NCI-H1436 (cell line): ENCODE data around the gene RPL3.
A peak's percentile ranks its signal among the peaks of the same experiment; 100 is the strongest.
"Not testable (repeated sequence)": the region's sequence is repeated elsewhere in the genome, so short reads cannot be mapped to it uniquely, and the experiment has no call there.

Source experiments
- DNase-seq: peaks from one replicate; lab custom pipeline; 2025; lab: John Stamatoyannopoulos, UW

RPL3 gene

DNA sequence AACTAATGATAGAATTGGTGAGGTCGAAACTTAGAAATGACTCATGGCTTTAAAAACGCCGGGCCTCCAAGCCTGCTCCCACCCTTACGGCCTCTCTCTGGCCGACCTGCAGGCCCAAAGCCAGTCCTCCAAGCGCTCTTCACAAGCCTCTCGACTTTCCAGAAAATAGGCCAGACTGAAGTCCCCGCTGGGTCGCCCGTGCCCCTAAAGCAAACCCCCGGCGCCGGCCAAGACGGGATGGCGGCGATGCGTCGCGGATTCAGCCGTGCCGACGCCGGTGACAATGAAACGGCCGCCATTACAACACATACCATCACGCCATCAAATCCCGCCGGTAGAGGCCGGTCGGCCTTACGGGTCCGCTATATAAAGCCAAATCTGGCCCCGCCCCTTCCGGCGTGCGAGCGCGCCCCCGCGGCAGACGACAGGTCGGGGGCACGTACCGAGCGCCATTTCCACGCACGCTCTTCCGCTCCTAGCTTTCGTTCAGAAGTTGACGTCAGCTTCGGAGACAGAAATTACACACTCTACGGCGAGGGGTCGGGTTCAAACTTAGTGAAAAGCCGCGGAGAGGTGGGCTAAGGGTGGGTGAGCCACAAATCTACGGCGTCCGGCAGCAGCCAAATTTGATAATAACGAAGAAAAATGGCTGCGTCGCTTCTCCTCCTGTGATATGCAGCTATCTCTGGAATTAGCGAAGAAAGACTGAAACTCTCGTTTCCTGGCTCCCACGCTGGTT lies at the start of gene RPL3:
Gene RPL3, minus strand, starts transcription at position 340 of the 739 bp plus-strand sequence. Its CDS starts 26 bp downstream, at position 314.
- DNase-seq: peak; percentile 97

DNA sequence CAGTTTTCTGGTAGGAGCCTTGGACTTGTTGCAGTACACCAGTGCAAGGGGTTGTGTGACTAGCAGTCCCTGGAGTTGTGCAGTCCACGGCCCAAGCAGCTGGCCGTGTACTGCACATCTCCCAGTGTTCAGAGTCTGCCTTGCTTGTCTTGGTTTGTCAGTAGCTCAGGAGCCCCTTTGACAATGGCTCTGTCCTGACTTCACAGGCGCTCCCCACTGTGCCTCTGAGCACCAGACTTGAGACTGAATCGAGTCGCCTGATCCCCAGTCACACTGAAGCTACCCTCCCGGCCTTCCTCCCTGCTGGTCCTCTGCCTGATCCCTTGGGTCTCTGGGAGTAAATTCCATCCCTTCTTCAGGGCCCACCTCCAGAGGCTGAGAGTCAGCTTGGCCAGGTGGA lies 49.8 kb upstream of the RPL3 start:
- no peak for DNase-seq

DNA sequence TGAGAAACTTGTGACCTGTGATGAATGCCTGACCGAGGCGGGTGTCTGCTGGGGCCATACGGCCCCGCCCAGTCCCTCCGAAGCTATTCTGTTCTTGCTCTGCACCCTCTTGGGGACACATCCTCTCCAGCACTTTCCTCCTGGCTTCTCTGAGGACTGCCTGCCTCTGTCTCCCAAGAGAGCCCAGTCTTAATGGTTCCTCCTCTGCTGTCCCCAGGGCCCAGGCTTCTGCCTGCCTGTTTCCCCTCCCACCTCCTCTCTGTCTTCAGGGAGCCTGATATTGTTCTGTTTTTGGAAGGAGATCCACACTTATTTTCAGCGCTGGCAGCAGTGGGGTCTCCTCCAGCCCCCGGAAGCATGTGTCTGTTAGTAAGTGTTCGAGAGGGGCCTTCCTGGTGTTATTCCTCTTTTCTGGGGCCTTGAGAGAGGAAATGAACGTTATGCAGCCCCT lies 49.1 kb upstream of the RPL3 start:
- no peak for DNase-seq

DNA sequence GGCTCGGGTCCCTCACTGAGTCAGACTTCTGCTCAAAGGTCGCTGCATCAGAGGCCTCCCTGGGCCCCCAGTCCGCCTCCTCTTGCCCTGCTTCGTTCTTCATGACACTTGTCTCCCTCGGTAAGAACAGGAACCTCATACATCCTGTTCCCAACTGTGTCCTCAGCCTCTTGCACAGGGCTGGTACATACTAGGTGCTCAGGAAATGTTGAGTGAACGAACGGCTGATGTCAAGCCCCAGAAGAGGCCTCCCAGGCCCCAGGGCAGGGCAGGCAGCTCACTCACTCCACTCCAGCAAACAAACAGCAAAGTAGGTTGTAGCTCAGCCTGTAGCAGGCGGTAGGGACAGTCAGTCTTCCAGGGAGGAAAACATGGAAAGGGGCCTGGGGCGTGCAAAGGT lies 47.6 kb upstream of the RPL3 start:
- no peak for DNase-seq

DNA sequence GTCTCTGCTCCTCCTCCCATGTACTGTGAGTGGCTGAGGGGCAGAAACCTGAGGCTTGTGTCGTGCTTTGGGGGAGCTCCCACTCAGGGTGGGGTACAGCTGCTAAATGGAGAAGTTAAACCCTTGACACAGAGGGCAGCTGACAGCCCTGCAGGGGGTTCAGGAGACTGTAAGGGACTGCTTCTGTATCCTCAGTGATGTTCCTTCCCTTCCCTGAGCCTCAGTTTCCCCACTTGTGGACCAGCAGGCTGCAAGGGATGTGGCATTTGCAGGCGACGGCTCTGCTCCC lies 46.0 kb upstream of the RPL3 start:
- DNase-seq: no peak

DNA sequence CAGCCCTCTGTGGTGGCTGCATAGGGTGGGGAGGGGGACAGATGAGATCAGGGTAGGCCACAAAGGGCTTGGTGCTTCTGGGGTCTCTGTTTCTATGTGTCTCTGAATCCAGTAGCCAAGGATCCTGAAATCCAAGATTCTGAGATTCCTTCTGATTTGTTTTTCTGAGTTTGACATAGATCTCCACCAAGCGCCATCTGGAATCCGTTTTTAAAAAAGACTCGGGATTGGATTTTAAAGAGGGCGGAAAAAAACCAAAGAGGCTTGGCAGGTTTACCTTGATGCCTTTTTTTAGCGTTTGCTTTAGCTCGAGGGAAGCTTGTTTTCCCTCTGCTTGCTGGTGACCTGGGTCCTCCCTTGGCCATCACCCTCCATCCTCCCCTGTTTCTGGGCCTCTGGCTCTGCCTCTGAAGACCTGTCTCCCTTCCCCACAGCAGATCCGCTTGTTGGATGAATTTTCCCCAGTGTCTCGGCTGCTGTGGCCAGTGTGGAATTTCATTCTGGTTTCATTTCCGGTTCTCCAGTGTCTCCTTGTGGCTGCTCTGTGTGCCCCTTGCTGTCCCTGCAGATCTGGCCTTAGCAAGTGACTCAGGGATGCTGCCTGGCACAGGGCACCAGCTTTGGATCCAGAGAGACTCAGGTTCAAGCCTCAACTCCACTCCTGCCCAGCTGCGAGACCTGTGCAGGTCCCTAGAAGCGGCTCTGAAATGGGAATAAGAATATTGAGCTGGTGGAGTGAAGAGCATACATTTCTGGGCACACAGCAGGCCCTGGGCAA lies 45.5 kb upstream of the RPL3 start:
- DNase-seq: no peak

DNA sequence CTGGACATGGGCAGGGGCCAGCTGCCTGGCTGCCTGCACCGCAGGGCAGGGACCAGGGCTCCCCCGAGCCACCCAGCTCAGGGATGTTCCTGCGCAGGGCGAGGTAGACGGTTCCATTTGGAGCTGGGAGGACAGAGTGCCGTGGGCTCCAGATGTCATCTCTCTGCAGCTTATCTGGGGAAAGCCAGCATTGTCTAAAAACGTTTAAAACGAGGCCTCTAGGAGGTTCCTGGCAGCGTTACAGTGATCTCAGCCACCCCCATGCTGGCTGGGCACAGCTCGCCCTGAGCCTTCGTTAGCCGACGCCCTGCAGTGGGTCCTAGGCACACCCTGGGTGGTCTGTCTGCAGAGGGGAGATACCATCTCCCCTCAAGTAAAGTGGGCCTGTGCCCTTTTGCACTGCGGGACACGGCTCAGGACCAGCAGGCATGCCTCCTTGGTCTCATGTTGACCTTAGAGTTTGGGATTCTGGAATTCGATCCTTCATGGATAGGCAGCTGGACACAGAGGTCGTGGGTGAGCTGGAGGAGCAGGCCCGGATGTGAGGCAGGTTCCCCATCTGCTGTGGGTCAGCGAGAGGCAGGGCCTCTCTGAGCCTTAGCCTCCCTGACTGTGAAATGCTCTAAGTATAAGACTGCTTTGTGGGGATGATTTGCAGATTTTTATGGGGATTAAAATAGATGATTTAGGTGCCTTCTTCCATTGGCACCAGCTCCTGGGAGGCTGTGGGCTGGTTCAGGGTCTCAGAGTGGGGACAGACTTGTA lies 44.5 kb upstream of the RPL3 start:
- DNase-seq: no peak

DNA sequence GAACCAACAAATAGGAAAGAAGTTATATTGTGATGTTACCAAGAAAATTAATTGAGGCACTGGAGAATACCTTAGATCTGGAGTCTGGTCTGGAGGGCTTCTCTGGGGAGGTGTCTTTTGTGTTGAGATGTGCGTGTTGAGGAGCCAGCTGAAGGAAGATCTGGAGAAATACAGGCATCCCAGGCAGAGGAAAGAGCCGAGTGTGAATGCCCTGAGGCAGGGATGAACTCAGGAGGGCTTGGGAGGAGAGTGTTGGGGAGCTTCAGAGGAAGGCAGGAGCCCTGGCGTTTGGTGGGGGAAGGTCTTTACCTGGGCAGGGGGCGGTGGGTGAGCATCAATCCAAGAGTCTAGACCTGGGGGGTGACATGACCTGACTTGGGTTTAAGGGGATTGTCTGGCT lies 43.5 kb upstream of the RPL3 start:
- DNase-seq: no peak

DNA sequence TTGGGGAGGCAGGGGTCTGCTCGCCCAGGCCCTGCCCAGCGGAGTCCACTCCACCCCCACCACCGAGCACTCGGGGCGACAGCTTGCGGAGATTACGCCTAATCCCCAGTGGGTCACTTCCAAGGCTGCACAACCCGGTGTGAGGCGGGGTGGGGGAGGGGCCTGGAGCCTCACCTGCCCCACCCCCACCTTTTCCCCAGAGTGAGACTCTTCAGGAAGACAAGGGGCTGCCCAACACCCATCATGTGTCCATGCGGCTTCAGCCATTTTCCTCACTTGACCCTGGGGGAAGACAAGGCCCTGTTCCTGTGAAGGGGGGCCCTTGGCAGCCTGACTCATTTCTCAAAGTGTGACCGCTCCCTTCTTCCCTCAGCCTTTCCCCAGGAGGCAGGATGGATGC lies 42.8 kb upstream of the RPL3 start:
- DNase-seq: no peak

DNA sequence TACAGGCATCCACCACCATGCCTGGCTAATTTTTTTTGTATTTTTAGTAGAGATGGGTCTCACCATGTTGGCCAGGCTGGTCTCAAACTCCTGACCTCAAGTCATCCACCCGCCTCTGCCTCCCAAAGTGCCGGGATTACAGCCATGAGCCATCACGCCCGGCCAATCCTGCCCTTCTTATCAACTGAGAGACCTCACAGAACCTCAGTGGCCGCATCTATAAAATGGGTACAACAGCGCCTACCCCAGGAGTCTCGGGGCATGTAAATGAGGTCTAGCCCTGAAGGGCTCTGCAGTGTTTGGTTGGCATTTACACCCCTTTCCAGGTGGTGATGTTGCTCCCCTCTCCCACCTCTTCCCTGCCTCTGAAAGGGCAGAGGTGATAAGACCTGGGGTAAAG lies 42.1 kb upstream of the RPL3 start:
- no peak for DNase-seq

DNA sequence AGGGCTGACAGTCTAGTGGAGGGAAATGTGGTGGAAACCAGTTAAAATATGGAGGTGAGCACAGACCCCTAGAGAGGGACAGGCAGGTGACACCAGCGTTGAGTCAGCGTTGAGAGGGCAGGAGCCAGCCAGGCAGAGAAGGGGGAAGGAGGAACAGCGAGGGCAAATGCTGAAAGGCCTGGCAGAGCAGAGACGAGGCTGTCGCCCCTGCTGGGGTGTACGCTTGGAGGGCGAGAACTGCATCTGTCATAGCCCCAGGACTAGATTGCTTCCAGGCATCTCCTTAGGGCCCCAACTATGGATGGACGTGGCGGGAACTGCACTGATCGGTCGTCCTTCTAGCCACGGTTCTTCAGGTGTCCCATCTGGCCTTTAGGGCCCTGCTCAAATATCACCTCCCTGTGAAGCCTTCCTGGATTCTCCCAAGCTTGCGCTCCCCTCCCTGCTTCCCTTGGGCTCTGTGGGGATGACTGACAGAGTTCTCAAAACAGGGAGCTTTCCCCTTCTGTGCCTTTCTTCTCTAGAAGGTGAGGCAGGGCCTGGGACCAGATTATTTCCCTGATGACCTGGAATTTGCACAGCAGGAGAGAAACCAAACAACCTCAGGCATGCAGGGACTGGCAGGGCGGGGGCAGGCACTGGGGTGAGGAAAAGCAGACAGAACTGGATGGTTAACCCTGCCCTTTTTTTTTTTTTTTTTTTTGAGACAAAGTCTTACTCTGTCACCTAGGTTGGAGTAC lies 41.4 kb upstream of the RPL3 start:
- no peak for DNase-seq

DNA sequence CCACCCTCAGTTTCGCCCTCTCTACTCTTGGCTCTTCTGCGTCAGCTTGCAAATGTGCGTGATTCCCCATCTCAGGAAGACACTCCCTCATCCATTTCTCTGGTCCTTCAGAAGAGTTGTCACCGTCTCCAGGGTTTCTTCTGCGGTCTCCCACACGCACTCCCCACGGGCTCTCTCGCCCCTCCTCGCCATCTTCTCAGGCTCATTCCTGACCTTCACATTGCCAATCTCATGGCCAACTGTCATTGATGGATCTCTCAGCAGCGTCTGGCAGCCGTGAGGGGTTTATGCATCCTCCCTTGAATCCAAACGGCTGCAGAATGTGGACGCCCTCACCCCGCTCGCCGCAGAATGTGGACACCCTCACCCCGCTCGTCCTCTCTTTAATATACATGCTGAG lies 40.8 kb upstream of the RPL3 start:
- no peak for DNase-seq

DNA sequence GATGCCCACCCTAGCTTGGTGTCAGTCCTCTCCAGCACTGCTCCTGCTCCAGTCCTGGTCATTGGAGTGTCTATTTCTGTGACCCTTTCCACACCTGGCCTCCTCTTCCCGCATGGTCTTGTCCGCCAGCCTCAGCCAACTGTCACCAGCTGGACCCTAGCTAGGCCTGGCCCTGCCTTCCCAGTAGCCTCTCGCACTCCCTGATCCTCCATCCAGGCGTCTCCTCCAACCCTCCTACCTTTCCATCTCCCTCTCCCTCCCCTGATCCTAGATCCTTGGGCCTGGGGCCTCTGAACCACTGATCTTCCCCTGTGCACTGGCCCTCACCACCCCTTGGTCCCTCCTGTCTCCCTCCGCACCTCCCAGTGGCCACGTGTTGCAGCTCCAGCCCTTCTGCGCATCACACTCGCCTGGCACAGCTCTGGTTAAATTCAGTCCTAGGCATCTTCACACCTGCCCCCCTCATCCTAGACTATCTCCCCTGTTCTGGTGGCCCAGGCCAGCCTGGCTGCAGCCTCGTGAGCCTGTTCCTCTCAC lies 40.3 kb upstream of the RPL3 start:
- no peak for DNase-seq

DNA sequence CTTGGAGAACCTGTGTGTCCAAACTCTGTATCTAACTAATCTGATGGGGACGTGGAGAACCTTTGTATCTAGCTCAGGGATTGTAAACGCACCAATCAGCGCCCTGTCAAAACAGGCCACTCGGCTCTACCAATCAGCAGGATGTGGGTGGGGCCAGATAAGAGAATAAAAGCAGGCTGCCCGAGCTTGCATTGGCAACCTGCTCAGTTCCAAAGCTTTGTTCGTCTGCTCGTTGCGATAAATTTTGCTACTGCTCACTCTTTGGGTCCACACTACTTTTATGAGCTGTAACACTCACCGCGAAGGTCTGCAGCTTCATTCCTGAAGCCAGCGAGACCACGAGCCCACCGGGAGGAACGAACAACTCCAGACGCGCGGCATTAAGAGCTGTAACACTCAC lies 38.8 kb upstream of the RPL3 start:
- not testable (repeated sequence) for DNase-seq

DNA sequence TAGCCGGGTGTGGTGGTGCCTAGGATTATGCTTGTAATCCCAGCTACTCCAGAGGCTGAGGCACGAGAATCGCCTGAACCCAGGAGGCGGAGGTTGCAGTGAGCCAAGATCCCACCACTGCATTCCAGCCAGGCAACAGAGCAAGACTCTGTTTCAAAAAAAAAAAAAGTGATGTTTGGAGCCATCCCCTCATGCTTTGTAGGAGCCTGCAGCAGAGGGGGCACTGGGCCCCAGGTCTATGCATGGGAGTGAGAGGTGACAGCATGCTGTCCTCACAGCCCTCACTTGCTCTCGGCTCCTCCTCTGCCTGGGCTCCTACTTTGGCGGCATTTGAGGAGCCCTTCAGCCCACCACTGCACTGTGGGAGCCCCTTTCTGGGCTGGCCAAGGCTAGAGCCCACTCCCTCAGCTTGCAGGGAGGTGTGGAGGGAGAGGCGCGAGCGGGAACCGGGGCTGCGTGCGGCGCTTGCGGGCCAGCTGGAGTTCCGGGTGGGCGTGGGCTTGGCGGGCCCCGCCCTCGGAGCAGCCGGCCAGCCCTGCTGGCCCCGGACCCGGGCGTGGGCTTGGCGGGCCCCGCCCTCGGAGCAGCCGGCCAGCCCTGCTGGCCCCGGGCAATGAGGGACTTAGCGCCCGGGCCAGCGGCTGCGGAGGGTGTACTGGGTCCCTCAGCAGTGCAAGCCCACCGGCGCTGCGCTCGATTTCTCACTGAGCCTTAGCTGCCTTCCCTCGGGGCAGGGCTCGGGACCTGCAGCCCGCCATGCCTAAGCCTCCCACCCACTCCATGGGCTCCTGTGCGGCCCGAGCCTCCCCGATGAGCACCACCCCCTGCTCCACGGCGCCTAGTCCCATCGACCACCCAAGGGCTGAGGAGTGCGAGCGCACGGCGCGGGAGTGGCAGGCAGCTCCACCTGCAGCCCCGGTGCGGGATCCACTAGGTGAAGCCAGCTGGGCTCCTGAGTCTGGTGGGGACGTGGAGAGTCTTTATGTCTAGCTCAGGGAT lies 38.0 kb upstream of the RPL3 start:
- DNase-seq: not testable (repeated sequence)

DNA sequence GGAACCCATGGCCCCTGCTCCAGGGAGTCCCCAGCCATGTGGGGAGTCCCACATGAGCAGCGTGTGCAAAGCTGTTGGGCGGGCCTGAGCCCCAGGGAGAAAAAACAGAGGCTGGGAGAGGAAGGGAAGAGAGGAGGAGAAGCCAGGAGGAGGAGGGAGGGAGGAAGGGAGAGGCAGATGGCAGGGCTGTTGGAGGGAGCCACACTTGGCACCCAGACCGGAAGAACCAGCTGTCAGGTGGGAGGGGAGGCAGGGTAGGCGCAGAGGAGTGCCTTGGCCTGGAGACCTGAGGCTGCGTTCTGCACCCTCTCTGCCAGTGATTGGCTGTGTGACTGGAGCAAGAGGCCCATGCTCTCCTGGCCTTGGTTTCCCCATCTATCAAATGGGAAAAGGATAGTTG lies 37.0 kb upstream of the RPL3 start:
- DNase-seq: no peak

DNA sequence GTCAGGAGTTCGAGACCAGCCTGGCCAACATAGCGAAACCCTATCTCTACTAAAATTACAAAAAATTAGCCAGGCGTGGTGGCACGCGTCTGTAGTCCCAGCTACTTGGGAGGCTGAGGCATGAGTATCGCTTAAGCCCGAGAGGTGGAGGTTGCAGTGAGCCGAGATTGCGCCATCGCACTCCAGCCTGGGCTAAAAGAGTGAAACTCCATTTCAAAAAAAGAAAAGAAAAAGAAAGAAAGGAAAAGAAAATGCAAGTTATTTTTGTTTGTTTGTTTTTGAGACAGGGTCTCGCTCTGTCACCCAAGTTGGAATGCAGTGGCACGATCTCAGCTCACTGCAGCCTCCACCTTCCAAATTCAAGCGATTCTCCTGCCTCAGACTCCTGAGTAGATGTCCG lies 36.4 kb upstream of the RPL3 start:
- DNase-seq: not testable (repeated sequence)

DNA sequence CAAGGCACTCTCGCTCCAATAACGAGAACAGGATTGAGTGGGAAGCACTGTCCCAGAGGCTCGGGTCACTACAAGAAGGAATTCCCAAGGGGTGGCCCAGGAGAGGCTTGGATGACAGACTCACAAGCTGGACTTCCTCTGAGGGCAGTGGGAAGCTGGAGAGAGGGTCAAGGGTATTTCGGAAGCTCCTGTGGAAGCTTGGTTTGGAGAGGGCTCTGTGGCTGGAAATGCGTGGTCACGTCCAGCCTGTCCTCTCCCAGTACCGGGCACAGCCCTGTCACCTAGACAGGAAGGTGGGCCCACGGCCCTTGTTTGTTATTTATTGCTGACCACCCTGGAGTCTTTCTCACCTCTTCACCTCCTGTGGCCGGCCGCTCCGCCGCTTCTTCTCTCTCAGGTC lies 35.7 kb upstream of the RPL3 start:
- no peak for DNase-seq

DNA sequence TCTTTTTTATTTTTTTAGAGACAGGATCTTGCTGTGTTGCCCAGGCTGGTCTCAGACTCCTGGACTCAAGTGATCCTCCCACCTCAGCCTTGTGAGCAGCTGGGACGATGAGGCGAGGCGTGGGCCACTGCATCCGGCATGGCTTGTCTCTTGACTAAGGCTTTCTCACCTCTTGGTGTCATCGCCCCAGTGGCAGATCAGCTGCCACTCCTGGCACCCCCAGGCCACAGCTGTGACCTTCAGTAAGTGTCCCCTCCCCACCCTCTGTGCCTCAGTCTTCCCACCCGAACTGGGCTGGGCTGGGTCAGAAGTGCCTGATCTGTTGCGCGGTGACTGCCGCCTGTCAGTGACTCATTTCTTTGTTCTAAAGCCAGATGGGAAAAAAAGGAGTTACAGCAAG lies 33.9 kb upstream of the RPL3 start:
- no peak for DNase-seq

DNA sequence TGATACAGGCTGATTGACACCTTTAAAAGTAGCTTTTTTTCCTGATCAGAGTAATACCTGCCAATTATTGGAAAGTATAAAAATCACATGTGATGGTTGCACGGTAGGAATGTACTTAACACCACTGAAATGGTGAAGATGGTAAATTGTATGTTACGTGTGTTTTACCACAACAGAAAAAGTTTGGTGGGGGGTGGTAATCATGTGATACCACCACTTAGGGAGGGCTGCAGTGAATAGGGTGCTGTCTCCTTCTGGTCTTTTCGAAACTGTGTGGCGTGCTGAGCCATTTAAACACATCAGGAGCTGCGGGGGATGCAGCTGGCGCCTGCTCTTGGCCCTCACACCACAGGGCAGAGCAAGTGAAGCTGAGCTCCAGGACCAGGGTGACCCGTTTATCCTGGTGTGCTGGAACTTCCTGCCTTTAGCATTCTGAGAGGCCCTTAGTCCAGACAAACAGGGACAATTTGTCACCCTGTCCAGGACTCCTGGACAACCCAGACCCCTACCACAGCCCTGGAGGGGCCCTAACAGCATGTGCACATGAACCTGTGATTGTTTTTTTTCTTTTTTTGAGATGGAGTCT lies 33.0 kb upstream of the RPL3 start:
- DNase-seq: no peak
